Prostate gland (tissue), 2 donors: Measurements from ENCODE around the gene BNIP5.

Source experiments
- CTCF ChIP-seq, 4 experiments: fragments of 200-600 bp in 2 of 4; fragments of 450-650 bp in 2 of 4; sonication (generic) in 2 of 4; IDR thresholded peaks; 1 replicate in 3 of 4; 2 replicates in 1 of 4; pipeline ENCODE4 v1.5.1; 2016 to 2019; ENCODE audit warnings: antibody characterized with exemption in 4 of 4, mild to moderate bottlenecking in 2 of 4, moderate library complexity in 2 of 4
- POLR2AphosphoS5 ChIP-seq: sonication (generic); formaldehyde crosslinking; IDR thresholded peaks from one replicate; pipeline ENCODE4 v1.6.1; 2017; ENCODE audit warnings: antibody characterized with exemption

GRCh38 chr6:36296240-36296639, 40.4 kb downstream of the BNIP5 start:
- TF ChIP-seq CTCF (IDR thresholded peaks at IDR 0.05) (no peak), POLR2AphosphoS5 (no peak)
